Uterus (tissue), 4 donors: ENCODE results near the gene C19orf47. TPM values are rescaled to one million over a fixed set of nuclear protein-coding genes. Genes with fewer than 3 reads are reported as not detected.

Experiments
- DNase-seq, 2 donors: peaks; one replicate each; pipeline ENCODE4 v3.0.0-alpha.2; 2019 to 2020
- H3K27ac ChIP-seq, 2 donors: fragments of 200-600 bp; sonication (generic); 1 replicate in 1 of 2; 2 replicates in 1 of 2; pipeline ENCODE4 v1.5.1; 2016 to 2018
- H3K27me3 ChIP-seq, 2 donors: fragments of 200-600 bp; sonication (generic); one replicate each; pipeline ENCODE4 v1.5.1; 2018 to 2019; ENCODE audit warnings: control low read depth in 1 of 2
- H3K36me3 ChIP-seq, 2 donors: fragments of 200-600 bp; sonication (generic); one replicate each; pipeline ENCODE4 v1.5.1; 2019; ENCODE audit warnings: control low read depth in 1 of 2
- H3K4me1 ChIP-seq, 2 donors: fragments of 200-600 bp; sonication (generic); one replicate each; pipeline ENCODE4 v1.5.1; 2018 to 2019; ENCODE audit warnings: control low read depth in 1 of 2
- H3K4me3 ChIP-seq, 2 donors: fragments of 200-600 bp; sonication (generic); 1 replicate in 1 of 2; 2 replicates in 1 of 2; pipeline ENCODE4 v1.5.1; 2018 to 2019; ENCODE audit warnings: mild to moderate bottlenecking in 1 of 2
- H3K9me3 ChIP-seq, 2 donors: fragments of 200-600 bp; sonication (generic); one replicate each; pipeline ENCODE4 v1.5.1; 2019; ENCODE audit warnings: control low read depth in 1 of 2
- CTCF ChIP-seq, 4 experiments: fragments of 200-600 bp in 2 of 4; fragments of 450-650 bp in 2 of 4; sonication (generic) in 2 of 4; IDR thresholded peaks; one replicate each; pipeline ENCODE4 v1.5.1; 2016 to 2019; ENCODE audit warnings: antibody characterized with exemption in 4 of 4, mild to moderate bottlenecking in 2 of 4, moderate library complexity in 1 of 4
- POLR2A ChIP-seq, 2 donors: fragments of 450-650 bp; IDR thresholded peaks; one replicate each; pipeline ENCODE4 v1.6.1; 2016; ENCODE audit warnings: antibody characterized with exemption in 2 of 2, mild to moderate bottlenecking in 1 of 2, moderate library complexity in 1 of 2
- intact Hi-C: fragments of 100-400 bp; cut with DNase I; formaldehyde crosslinking; loops from one replicate; pipeline ENCODE4 v1.15.1; 2023; ENCODE audit warnings: low total_unique reads
- total RNA-seq, 4 donors: library from RNA; depleted of rRNA in 3 of 4; stranded (reverse); fragments of >200 nt in 3 of 4; gene quantifications; one replicate each; pipeline versions ENCODE4 v1.1.0 to v1.2.4, GENCODE V29; 2014 to 2023
- donor health status: DM: yes; HTN: yes; CAD: no.

C19orf47 gene
- total RNA-seq, 4 donors from 2014 or later, result 7.1 to 21.2 (median 13.3) TPM

- TF ChIP-seq POLR2A (IDR thresholded peaks at IDR 0.05), result no peak
- TF ChIP-seq CTCF (IDR thresholded peaks at IDR 0.05), result no peak
- Histone ChIP-seq H3K4me1 (peaks cover 0 to 5% of the 10 kb centered on the region in 2 donors), H3K36me3 (no peaks in the 10 kb centered on the region), H3K4me3 (peak overlapping the region; percentile 55 to 76), H3K27me3 (no peaks in the 10 kb centered on the region), H3K27ac (peak overlapping the region; percentile 68 to 75), H3K9me3 (no peaks in the 10 kb centered on the region)
- intact Hi-C loops, result no loop called here
- no peak for DNase-seq
Observed at GRCh38 chr19:40348961-40349507, 837 bp upstream of the C19orf47 start.

- intact Hi-C loops, result no loop called here
- TF ChIP-seq CTCF (IDR thresholded peaks at IDR 0.05), result no peak
- TF ChIP-seq POLR2A (IDR thresholded peaks at IDR 0.05), result no peak
- H3K4me1 ChIP-seq, result peaks cover 0 to 1% of the 10 kb centered on the region in 2 donors
- no peaks in the 10 kb centered on the region for H3K9me3 ChIP-seq
- H3K4me3 ChIP-seq, result no peak overlapping the region
- H3K36me3 ChIP-seq, result no peaks in the 10 kb centered on the region
- H3K27me3 ChIP-seq, result no peaks in the 10 kb centered on the region
- no peak for DNase-seq
- H3K27ac ChIP-seq, result no peak overlapping the region
Observed at GRCh38 chr19:40344422-40344821, 3.8 kb downstream of the C19orf47 start.

- H3K4me1 ChIP-seq, result no peaks in the 10 kb centered on the region
- H3K27me3 ChIP-seq, result no peaks in the 10 kb centered on the region
- no peak overlapping the region for H3K4me3 ChIP-seq
- H3K9me3 ChIP-seq, result no peaks in the 10 kb centered on the region
- DNase-seq, result no peak
- no peaks in the 10 kb centered on the region for H3K36me3 ChIP-seq
- TF ChIP-seq CTCF (IDR thresholded peaks at IDR 0.05) (no peak), POLR2A (IDR thresholded peaks at IDR 0.05) (no peak)
- intact Hi-C loops, result no loop called here
- no peak overlapping the region for H3K27ac ChIP-seq
Observed at GRCh38 chr19:40342644-40343311, 5.4 kb downstream of the C19orf47 start.

GRCh38 chr19:40341601-40342482, 6.4 kb downstream of the C19orf47 start:
- Histone ChIP-seq H3K27me3 (no peaks in the 10 kb centered on the region), H3K4me3 (no peak overlapping the region), H3K4me1 (no peaks in the 10 kb centered on the region), H3K27ac (no peak overlapping the region), H3K36me3 (no peaks in the 10 kb centered on the region), H3K9me3 (no peaks in the 10 kb centered on the region)
- DNase-seq, result no peak
- TF ChIP-seq CTCF (IDR thresholded peaks at IDR 0.05), result no peak
- no peak for TF ChIP-seq POLR2A (IDR thresholded peaks at IDR 0.05)
- intact Hi-C loops, result no loop called here
